ENCODE data around the gene MBTD1. TPM values are rescaled to one million over a fixed set of nuclear protein-coding genes. Genes with fewer than 3 reads are reported as not detected.
A peak's percentile ranks its signal among the peaks of the same experiment; 100 is the strongest.
"Not testable (repeated sequence)": the region's sequence is repeated elsewhere in the genome, so short reads cannot be mapped to it uniquely, and the experiment has no call there.

The MBTD1 gene
- total RNA-seq, 2 donors from 2014 or later, result 15.5 to 16.9 TPM

DNA sequence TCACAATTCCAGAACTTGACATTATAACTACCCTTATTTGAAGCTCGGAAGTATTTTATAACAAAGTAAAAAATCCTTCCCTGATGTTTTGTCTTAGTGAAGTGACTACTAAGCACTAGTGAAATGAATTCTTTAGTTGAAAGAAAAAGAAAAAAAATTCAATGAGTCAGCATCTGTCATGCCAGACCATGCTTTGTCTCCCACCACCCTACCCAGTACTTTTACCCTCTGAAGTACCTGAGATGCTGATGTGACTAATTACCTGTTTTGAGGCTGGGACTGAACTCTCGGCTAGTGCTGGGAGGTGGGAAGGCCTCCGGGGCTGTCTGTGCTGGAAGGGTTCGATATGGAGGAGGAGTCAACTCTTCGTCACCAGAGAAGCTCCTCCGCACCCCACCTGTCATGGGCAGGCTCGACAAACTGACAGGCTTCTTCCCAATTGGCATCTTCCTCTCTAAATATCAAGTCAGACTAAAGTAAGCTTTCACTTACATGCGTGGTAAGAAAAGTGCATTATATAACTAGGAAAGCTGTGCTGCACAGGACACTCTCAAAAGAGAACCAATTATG is 74.0 kb downstream of the MBTD1 start:
- intact Hi-C loops (cut with DNase I), result no loop called here

DNA sequence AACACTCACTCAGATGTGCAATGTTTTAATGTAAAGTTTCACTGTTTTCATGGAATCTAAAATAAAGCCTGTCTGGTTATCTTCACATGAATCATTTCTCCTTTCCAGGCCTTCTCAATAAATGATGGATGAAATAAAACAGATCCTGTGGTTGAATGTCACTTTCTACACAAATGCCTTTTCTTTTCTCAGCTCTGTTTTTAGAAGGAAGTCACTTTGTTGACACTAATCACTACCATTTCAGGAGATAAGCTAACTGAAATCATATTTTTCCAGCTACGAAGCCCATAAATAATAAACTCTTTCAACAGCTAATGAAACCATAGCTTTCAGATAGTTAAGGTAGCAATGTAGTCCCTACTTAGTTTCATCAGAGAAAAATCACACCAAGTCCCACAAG is 75.7 kb downstream of the MBTD1 start:
- no peaks in the 10 kb centered on the region for H3K27me3 ChIP-seq
- DNase-seq (no peak), ATAC-seq (no peak)
- H3K27ac ChIP-seq, result peak overlapping the region in 1 of 4 donors; percentile 1
- intact Hi-C loops (cut with DNase I), result no loop called here
- 30 to 40% methylated on average over 1 of the region's 1 CpG for WGBS, 2 donors
- no peak for TF ChIP-seq POLR2A (IDR thresholded peaks at IDR 0.05)
- TF ChIP-seq, protein P1, sequence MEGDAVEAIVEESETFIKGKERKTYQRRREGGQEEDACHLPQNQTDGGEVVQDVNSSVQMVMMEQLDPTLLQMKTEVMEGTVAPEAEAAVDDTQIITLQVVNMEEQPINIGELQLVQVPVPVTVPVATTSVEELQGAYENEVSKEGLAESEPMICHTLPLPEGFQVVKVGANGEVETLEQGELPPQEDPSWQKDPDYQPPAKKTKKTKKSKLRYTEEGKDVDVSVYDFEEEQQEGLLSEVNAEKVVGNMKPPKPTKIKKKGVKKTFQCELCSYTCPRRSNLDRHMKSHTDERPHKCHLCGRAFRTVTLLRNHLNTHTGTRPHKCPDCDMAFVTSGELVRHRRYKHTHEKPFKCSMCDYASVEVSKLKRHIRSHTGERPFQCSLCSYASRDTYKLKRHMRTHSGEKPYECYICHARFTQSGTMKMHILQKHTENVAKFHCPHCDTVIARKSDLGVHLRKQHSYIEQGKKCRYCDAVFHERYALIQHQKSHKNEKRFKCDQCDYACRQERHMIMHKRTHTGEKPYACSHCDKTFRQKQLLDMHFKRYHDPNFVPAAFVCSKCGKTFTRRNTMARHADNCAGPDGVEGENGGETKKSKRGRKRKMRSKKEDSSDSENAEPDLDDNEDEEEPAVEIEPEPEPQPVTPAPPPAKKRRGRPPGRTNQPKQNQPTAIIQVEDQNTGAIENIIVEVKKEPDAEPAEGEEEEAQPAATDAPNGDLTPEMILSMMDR (IDR thresholded peaks at IDR 0.05), result no peak
- no peak overlapping the region for H3K4me3 ChIP-seq
- no peaks in the 10 kb centered on the region for H3K9me3 ChIP-seq
- no peaks in the 10 kb centered on the region for H3K4me1 ChIP-seq
- peaks cover 0 to 3% of the 10 kb centered on the region in 2 donors for H3K36me3 ChIP-seq (replicated peaks in 1 of 2; ENCODE audit: insufficient read depth in 1 of 2, low read depth in 2 of 2)

More for the DNA sequence above, 74.0 kb downstream of the MBTD1 start:
- Histone ChIP-seq H3K36me3 (replicated peaks in 1 of 2; ENCODE audit: insufficient read depth in 1 of 2, low read depth in 2 of 2) (peaks cover 0 to 3% of the 10 kb centered on the region in 2 donors), H3K27me3 (no peaks in the 10 kb centered on the region), H3K4me1 (no peaks in the 10 kb centered on the region), H3K27ac (no peak overlapping the region), H3K9me3 (no peaks in the 10 kb centered on the region), H3K4me3 (no peak overlapping the region)
- ATAC-seq (no peak), DNase-seq (no peak)
- TF ChIP-seq POLR2A (IDR thresholded peaks at IDR 0.05), result no peak
- TF ChIP-seq, protein P1 (IDR thresholded peaks at IDR 0.05), result no peak
- WGBS, 2 donors, result 90 to 91% methylated on average over 8 of the region's 8 CpGs

DNA sequence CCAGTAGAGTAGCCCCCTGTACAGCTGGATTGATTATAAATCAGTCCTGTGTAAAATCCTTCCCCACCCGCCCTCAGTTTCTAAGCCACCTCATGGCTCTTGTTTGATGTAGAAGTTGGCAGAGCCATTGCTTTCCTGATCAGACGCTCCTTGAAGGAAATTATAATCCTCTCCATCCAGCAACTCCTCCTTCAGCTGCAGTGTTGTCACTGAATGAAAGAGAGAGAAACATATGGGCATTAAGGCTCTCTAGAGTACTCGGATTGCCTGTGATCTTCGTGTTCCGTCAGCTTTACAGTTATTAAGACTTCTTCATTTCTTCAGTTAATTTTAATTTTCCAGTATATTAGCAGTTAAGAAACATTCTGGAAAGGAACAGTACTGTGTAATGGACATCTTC is 79.4 kb downstream of the MBTD1 start:
- Histone ChIP-seq H3K27me3 (no peaks in the 10 kb centered on the region), H3K4me3 (no peak overlapping the region), H3K4me1 (no peaks in the 10 kb centered on the region), H3K27ac (no peak overlapping the region), H3K36me3 (replicated peaks in 1 of 2; ENCODE audit: insufficient read depth in 1 of 2, low read depth in 2 of 2) (peaks cover 0 to 3% of the 10 kb centered on the region in 2 donors), H3K9me3 (no peaks in the 10 kb centered on the region)
- ATAC-seq (no peak), DNase-seq (no peak)
- 84 to 91% methylated on average over 5 of the region's 5 CpGs for WGBS, 2 donors
- TF ChIP-seq, protein P1 (IDR thresholded peaks at IDR 0.05), result no peak
- no peak for TF ChIP-seq POLR2A (IDR thresholded peaks at IDR 0.05)
- intact Hi-C loops (cut with DNase I), result no loop called here

DNA sequence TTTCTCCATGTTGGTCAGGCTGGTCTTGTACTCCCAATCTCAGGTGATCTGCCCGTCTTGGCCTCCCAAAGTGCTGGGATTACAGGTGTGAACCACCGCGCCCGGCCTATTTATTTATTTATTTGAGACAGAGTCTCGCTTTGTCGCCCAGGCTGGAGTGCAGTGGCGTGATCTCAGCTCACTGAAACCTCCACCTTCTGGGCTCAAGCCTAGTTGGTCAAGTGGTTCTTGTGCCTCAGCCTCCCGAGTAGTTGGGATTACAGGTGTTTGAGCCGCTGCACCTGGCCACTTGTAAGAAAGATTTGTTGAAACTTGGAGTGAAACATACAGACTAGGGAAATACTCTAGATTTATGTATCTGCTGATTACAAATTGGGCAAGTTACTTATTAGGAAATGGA is 87.8 kb downstream of the MBTD1 start:
- intact Hi-C loops (cut with DNase I); H3K4me3 ChIP-seq; H3K4me1 ChIP-seq; H3K27ac ChIP-seq; H3K27me3 ChIP-seq; H3K9me3 ChIP-seq; ATAC-seq; DNase-seq: not testable (repeated sequence)
- 82 to 87% methylated on average over 9 of the region's 9 CpGs for WGBS, 2 donors
- peaks cover 18 to 32% of the 10 kb centered on the region in 2 donors for H3K36me3 ChIP-seq (replicated peaks in 1 of 2; ENCODE audit: insufficient read depth in 1 of 2, low read depth in 2 of 2)

DNA sequence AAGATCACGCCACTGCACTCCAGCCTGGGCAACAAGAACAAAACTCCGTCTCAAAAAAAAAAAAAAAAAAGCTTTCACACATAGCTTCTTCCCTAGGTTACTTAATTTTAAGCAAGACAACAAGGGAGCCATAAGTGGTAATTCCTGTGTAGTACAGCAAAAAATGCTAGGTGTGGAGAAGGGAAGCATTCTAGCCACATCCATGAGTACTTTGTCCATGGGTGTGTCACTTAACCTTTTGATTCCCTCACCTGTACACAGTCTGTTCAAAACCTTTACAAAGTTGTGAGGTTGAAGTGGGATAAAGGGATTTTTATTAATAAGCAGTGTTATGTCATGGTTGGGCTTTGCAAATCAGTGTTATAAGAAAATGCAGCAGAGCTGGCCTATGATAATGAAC is 89.1 kb downstream of the MBTD1 start:
- no peak for TF ChIP-seq POLR2A (IDR thresholded peaks at IDR 0.05)
- TF ChIP-seq, protein P1 (IDR thresholded peaks at IDR 0.05), result no peak
- DNase-seq (no peak), ATAC-seq (no peak)
- intact Hi-C loops (cut with DNase I), result no loop called here
- Histone ChIP-seq H3K27ac (no peak overlapping the region), H3K36me3 (replicated peaks in 1 of 2; ENCODE audit: insufficient read depth in 1 of 2, low read depth in 2 of 2) (peaks cover 18 to 32% of the 10 kb centered on the region in 2 donors), H3K27me3 (no peaks in the 10 kb centered on the region), H3K4me3 (no peak overlapping the region), H3K4me1 (peaks cover 7% of the 10 kb centered on the region), H3K9me3 (no peaks in the 10 kb centered on the region)
- WGBS, 2 donors, result 89 to 91% methylated on average over 2 of the region's 2 CpGs

All from body of pancreas (tissue), 4 donors.